ENCODE results near the gene HAUS8. TPM values are rescaled to one million over a fixed set of nuclear protein-coding genes. Genes with fewer than 3 reads are reported as not detected.
A peak's percentile ranks its signal among the peaks of the same experiment; 100 is the strongest.
"Not testable (repeated sequence)": the region's sequence is repeated elsewhere in the genome, so short reads cannot be mapped to it uniquely, and the experiment has no call there.

The HAUS8 gene
- total RNA-seq, 1 donor from 2014 or later = 36.5 TPM

GRCh38 chr19:17025361-17025760, 49.9 kb downstream of the HAUS8 start:
- Mint-ChIP-seq H3K36me3 (ENCODE audit: low read depth) (peaks cover 28% of the 10 kb centered on the region), H3K9me3 (peaks cover 11% of the 10 kb centered on the region), H3K27ac (ENCODE audit: unreplicated experiment) (no peak overlapping the region), H3K27me3 (ENCODE audit: low read depth) (peaks cover 20% of the 10 kb centered on the region), H3K4me3 (peak overlapping the region; percentile 86), H3K4me1 (peaks cover 7% of the 10 kb centered on the region)
- DNase-seq (ENCODE audit: low read depth, low spot score) = no peak
- no peak for TF ChIP-seq CTCF (conservative IDR thresholded peaks at IDR 0.05)

GRCh38 chr19:17024941-17025340, 50.3 kb downstream of the HAUS8 start:
- H3K27ac Mint-ChIP-seq (ENCODE audit: unreplicated experiment); H3K4me1 Mint-ChIP-seq; DNase-seq (ENCODE audit: low read depth, low spot score): not testable (repeated sequence)
- peaks cover 11% of the 10 kb centered on the region for H3K9me3 Mint-ChIP-seq
- peak overlapping the region; percentile 86 for H3K4me3 Mint-ChIP-seq
- peaks cover 20% of the 10 kb centered on the region for H3K27me3 Mint-ChIP-seq (ENCODE audit: low read depth)
- H3K36me3 Mint-ChIP-seq (ENCODE audit: low read depth) = peaks cover 28% of the 10 kb centered on the region

GRCh38 chr19:17023805-17024204, 51.4 kb downstream of the HAUS8 start:
- DNase-seq (ENCODE audit: low read depth, low spot score) = no peak
- H3K36me3 Mint-ChIP-seq (ENCODE audit: low read depth) = peaks cover 28% of the 10 kb centered on the region
- H3K9me3 Mint-ChIP-seq = peaks cover 11% of the 10 kb centered on the region
- H3K4me1 Mint-ChIP-seq = peaks cover 7% of the 10 kb centered on the region
- peak overlapping the region; percentile 25 for H3K4me3 Mint-ChIP-seq
- no peak overlapping the region for H3K27ac Mint-ChIP-seq (ENCODE audit: unreplicated experiment)
- H3K27me3 Mint-ChIP-seq (ENCODE audit: low read depth) = peaks cover 18% of the 10 kb centered on the region
- TF ChIP-seq CTCF (conservative IDR thresholded peaks at IDR 0.05) = no peak

- DNase-seq (ENCODE audit: low read depth, low spot score) = no peak
- Mint-ChIP-seq H3K27ac (ENCODE audit: unreplicated experiment) (no peak overlapping the region), H3K9me3 (peaks cover 11% of the 10 kb centered on the region), H3K4me3 (peak overlapping the region; percentile 31), H3K27me3 (ENCODE audit: low read depth) (peaks cover 11% of the 10 kb centered on the region), H3K36me3 (ENCODE audit: low read depth) (peaks cover 28% of the 10 kb centered on the region), H3K4me1 (peaks cover 7% of the 10 kb centered on the region)
- TF ChIP-seq CTCF (conservative IDR thresholded peaks at IDR 0.05) = no peak
Measured at GRCh38 chr19:17022738-17023137, 52.5 kb downstream of the HAUS8 start.

GRCh38 chr19:17021793-17022590, 53.3 kb downstream of the HAUS8 start:
- Mint-ChIP-seq H3K4me3 (no peak overlapping the region), H3K4me1 (peaks cover 7% of the 10 kb centered on the region), H3K9me3 (peaks cover 11% of the 10 kb centered on the region), H3K27ac (ENCODE audit: unreplicated experiment) (no peak overlapping the region), H3K27me3 (ENCODE audit: low read depth) (peaks cover 6% of the 10 kb centered on the region), H3K36me3 (ENCODE audit: low read depth) (peaks cover 28% of the 10 kb centered on the region)
- no peak for DNase-seq (ENCODE audit: low read depth, low spot score)
- no peak for TF ChIP-seq CTCF (conservative IDR thresholded peaks at IDR 0.05)

- Mint-ChIP-seq H3K4me3 (no peak overlapping the region), H3K4me1 (peaks cover 7% of the 10 kb centered on the region), H3K27me3 (ENCODE audit: low read depth) (peaks cover 6% of the 10 kb centered on the region), H3K27ac (ENCODE audit: unreplicated experiment) (no peak overlapping the region), H3K9me3 (peaks cover 11% of the 10 kb centered on the region), H3K36me3 (ENCODE audit: low read depth) (peaks cover 28% of the 10 kb centered on the region)
- TF ChIP-seq CTCF (conservative IDR thresholded peaks at IDR 0.05) = no peak
- no peak for DNase-seq (ENCODE audit: low read depth, low spot score)
Measured at GRCh38 chr19:17021328-17021727, 53.9 kb downstream of the HAUS8 start.

Measured in neural crest cell (in vitro differentiated cells).